Measurements from ENCODE around the gene ADAM12.

The ADAM12 gene

GRCh38 chr10:126270111-126270510 is 118.2 kb downstream of the ADAM12 start:
- Histone ChIP-seq H3K4me2 (ENCODE audit: low read depth, low read length, poor library complexity, severe bottlenecking) (no peak overlapping the region), H3F3A (ENCODE audit: low read depth) (no peaks in the 10 kb centered on the region), H3K4me1 (ENCODE audit: insufficient read depth, low read length, poor library complexity, severe bottlenecking) (no peaks in the 10 kb centered on the region), H3K9me3 (ENCODE audit: insufficient read depth, low read depth, low read length) (peaks cover 10% of the 10 kb centered on the region; the same call in 1 of the 2 replicates), H4K20me1 (ENCODE audit: insufficient read depth, low read length, poor library complexity, severe bottlenecking) (no peaks in the 10 kb centered on the region), H3K9me2 (replicated peaks; ENCODE audit: low read depth, low read length) (no peaks in the 10 kb centered on the region), H3K9ac (ENCODE audit: low read depth, low read length, poor library complexity, severe bottlenecking) (no peak overlapping the region), H3K27me3 (ENCODE audit: insufficient read depth, low read length, poor library complexity, severe bottlenecking) (no peaks in the 10 kb centered on the region), H3K79me2 (ENCODE audit: insufficient read depth, low read length) (no peaks in the 10 kb centered on the region), H3K36me3 (ENCODE audit: insufficient read depth, low read length) (no peaks in the 10 kb centered on the region), H3K4me3 (ENCODE audit: low read length, poor library complexity, severe bottlenecking) (no peak overlapping the region), H2AFZ (ENCODE audit: low read length) (no peak overlapping the region)
- TF ChIP-seq, protein P1, sequence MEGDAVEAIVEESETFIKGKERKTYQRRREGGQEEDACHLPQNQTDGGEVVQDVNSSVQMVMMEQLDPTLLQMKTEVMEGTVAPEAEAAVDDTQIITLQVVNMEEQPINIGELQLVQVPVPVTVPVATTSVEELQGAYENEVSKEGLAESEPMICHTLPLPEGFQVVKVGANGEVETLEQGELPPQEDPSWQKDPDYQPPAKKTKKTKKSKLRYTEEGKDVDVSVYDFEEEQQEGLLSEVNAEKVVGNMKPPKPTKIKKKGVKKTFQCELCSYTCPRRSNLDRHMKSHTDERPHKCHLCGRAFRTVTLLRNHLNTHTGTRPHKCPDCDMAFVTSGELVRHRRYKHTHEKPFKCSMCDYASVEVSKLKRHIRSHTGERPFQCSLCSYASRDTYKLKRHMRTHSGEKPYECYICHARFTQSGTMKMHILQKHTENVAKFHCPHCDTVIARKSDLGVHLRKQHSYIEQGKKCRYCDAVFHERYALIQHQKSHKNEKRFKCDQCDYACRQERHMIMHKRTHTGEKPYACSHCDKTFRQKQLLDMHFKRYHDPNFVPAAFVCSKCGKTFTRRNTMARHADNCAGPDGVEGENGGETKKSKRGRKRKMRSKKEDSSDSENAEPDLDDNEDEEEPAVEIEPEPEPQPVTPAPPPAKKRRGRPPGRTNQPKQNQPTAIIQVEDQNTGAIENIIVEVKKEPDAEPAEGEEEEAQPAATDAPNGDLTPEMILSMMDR (conservative IDR thresholded peaks at IDR 0.05; ENCODE audit: low read length): no peak

GRCh38 chr10:126268013-126268920 is 120.0 kb downstream of the ADAM12 start:
- Histone ChIP-seq H3K36me3 (ENCODE audit: insufficient read depth, low read length) (no peaks in the 10 kb centered on the region), H3K4me3 (ENCODE audit: low read length, poor library complexity, severe bottlenecking) (no peak overlapping the region), H3K9ac (ENCODE audit: low read depth, low read length, poor library complexity, severe bottlenecking) (no peak overlapping the region), H3K9me2 (replicated peaks; ENCODE audit: low read depth, low read length) (no peaks in the 10 kb centered on the region), H4K20me1 (ENCODE audit: insufficient read depth, low read length, poor library complexity, severe bottlenecking) (no peaks in the 10 kb centered on the region), H3K27me3 (ENCODE audit: insufficient read depth, low read length, poor library complexity, severe bottlenecking) (no peaks in the 10 kb centered on the region), H3K4me1 (ENCODE audit: insufficient read depth, low read length, poor library complexity, severe bottlenecking) (no peaks in the 10 kb centered on the region), H2AFZ (ENCODE audit: low read length) (no peak overlapping the region), H3K4me2 (ENCODE audit: low read depth, low read length, poor library complexity, severe bottlenecking) (no peak overlapping the region), H3K79me2 (ENCODE audit: insufficient read depth, low read length) (no peaks in the 10 kb centered on the region), H3F3A (ENCODE audit: low read depth) (no peaks in the 10 kb centered on the region), H3K9me3 (ENCODE audit: insufficient read depth, low read depth, low read length) (peaks cover 5% of the 10 kb centered on the region; the same call in 1 of the 2 replicates)
- TF ChIP-seq, protein P1 (conservative IDR thresholded peaks at IDR 0.05; ENCODE audit: low read length): no peak
- no peak for TF ChIP-seq EZH2phosphoT487 (IDR thresholded peaks at IDR 0.05; ENCODE audit: borderline replicate concordance)

DNA sequence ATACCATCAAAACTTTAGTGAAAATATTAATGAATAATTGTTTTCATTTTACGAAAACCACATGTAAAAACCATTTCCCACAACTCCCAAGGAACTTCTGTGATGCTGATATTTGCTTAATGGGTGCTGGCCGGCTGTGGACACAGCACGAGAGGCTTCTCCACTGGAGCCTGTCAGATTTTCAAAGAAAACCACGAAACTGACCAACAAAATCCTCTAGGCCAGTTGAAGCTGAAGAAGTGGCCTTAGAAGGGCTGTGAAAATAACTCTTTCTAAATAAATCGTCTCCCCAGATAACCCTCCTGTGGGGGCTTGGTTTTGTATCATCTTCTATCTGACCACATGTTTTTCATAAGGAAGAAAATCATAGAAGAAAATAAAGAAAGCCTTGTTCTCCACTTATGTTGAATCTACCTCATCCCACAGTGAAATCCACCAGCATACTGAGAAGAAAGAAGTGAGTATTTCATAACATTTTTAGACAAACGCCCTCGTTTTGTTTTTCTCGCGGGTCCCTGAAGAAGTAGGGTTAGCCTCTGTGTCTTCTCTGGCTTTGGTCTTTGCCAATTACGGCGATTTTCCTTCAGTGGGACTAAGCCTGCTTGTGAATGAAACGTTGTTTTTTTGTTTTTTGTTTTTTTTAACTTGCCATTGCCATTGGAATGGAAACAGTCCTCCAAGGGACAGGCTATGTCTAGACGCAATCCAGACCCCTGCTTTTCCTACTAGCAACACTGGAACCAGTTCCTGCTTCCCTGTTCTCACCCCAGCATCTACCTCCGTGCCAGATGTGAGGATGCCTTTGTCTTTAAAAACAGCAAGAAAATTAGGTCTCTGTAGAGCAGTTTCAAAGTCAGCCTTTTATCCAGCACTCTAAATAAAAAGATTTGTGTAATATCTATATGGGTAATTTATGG is 123.9 kb downstream of the ADAM12 start:
- no peak overlapping the region for H3K9ac ChIP-seq (ENCODE audit: low read depth, low read length, poor library complexity, severe bottlenecking)
- no peaks in the 10 kb centered on the region for H3K36me3 ChIP-seq (ENCODE audit: insufficient read depth, low read length)
- no peaks in the 10 kb centered on the region for H3K27me3 ChIP-seq (ENCODE audit: insufficient read depth, low read length, poor library complexity, severe bottlenecking)
- H4K20me1 ChIP-seq (ENCODE audit: insufficient read depth, low read length, poor library complexity, severe bottlenecking): no peaks in the 10 kb centered on the region
- H3K79me2 ChIP-seq (ENCODE audit: insufficient read depth, low read length): no peaks in the 10 kb centered on the region
- H2AFZ ChIP-seq (ENCODE audit: low read length): no peak overlapping the region
- H3K4me3 ChIP-seq (ENCODE audit: low read length, poor library complexity, severe bottlenecking): no peak overlapping the region
- no peaks in the 10 kb centered on the region for H3K9me2 ChIP-seq (replicated peaks; ENCODE audit: low read depth, low read length)
- H3K4me1 ChIP-seq (ENCODE audit: insufficient read depth, low read length, poor library complexity, severe bottlenecking): no peaks in the 10 kb centered on the region
- H3F3A ChIP-seq (ENCODE audit: low read depth): no peaks in the 10 kb centered on the region
- H3K4me2 ChIP-seq (ENCODE audit: low read depth, low read length, poor library complexity, severe bottlenecking): no peak overlapping the region
- TF ChIP-seq, protein P1 (conservative IDR thresholded peaks at IDR 0.05; ENCODE audit: low read length): no peak
- no peak for TF ChIP-seq EZH2phosphoT487 (IDR thresholded peaks at IDR 0.05; ENCODE audit: borderline replicate concordance)
- peaks cover 5% of the 10 kb centered on the region; the same call in 1 of the 2 replicates for H3K9me3 ChIP-seq (ENCODE audit: insufficient read depth, low read depth, low read length)

Measured in Loucy (cell line).